Heart left ventricle (tissue), 16 donors: Measurements from ENCODE around the gene NR1H3. TPM values are rescaled to one million over a fixed set of nuclear protein-coding genes. Genes with fewer than 3 reads are reported as not detected.

Source experiments
- ATAC-seq, 4 donors: fragments of 200-7000 bp; cut with Tn5 transposase; one replicate each; pipeline ENCODE4 v1.9.1; 2020 to 2022; ENCODE audit warnings: moderate library complexity in 4 of 4, mild to moderate bottlenecking in 3 of 4, moderate number of reproducible peaks in 1 of 4
- DNase-seq, 5 donors: peaks; one replicate each; pipeline ENCODE4 v3.0.0-alpha.2; 2020
- H3K27ac ChIP-seq, 12 donors: fragments of 200-600 bp; sonication (generic) in 4 of 12; one replicate each; pipeline versions ENCODE4 v1.5.0 to v1.8.0; 2016 to 2022; ENCODE audit warnings: mild to moderate bottlenecking in 2 of 12
- H3K27me3 ChIP-seq, 9 donors: fragments of 200-600 bp; sonication (generic) in 2 of 9; one replicate each; pipeline versions ENCODE4 v1.5.1 to v1.8.0; 2016 to 2022; ENCODE audit warnings: mild to moderate bottlenecking in 3 of 9
- H3K36me3 ChIP-seq, 9 donors: fragments of 200-600 bp; sonication (generic) in 2 of 9; one replicate each; pipeline versions ENCODE4 v1.5.0 to v1.8.0; 2018 to 2022; ENCODE audit warnings: mild to moderate bottlenecking in 2 of 9
- H3K4me1 ChIP-seq, 12 donors: fragments of 200-600 bp; sonication (generic) in 4 of 12; one replicate each; pipeline versions ENCODE4 v1.5.0 to v1.8.0; 2016 to 2022; ENCODE audit warnings: mild to moderate bottlenecking in 3 of 12
- H3K4me3 ChIP-seq, 12 donors: fragments of 200-600 bp; sonication (generic) in 4 of 12; one replicate each; pipeline versions ENCODE4 v1.5.0 to v1.8.0; 2017 to 2022; ENCODE audit warnings: mild to moderate bottlenecking in 9 of 12, moderate library complexity in 4 of 12
- H3K9me3 ChIP-seq, 12 donors: fragments of 200-600 bp; sonication (generic) in 4 of 12; one replicate each; pipeline versions ENCODE4 v1.5.0 to v1.8.0; 2016 to 2022; ENCODE audit warnings: mild to moderate bottlenecking in 1 of 12
- POLR2A ChIP-seq, 2 donors: fragments of 450-650 bp; IDR thresholded peaks; one replicate each; pipeline ENCODE4 v1.6.1; 2017; ENCODE audit warnings: antibody characterized with exemption in 2 of 2, mild to moderate bottlenecking in 2 of 2, moderate library complexity in 2 of 2
- WGBS, 4 donors: extraction: QIAGEN DNeasy Blood & Tissue Kit in 2 of 4; methylation state at CpG; one replicate each; pipeline versions ENCODE4 v1.1.5 to v1.1.7; 2013 to 2018; 5-methylcytosine and 5-hydroxymethylcytosine counted together
- intact Hi-C, 10 donors: fragments of 100-400 bp; cut with DNase I; formaldehyde crosslinking; loops; one replicate each; pipeline versions ENCODE4 v1.11.1 to v1.14.2; 2022
- polyA plus RNA-seq, 2 donors: library from polyadenylated mRNA; stranded (reverse); fragments of 200-250 nt; gene quantifications; one replicate each; pipeline ENCODE4 v1.2.3, GENCODE V29; 2013
- total RNA-seq, 9 donors: library from RNA; depleted of rRNA in 2 of 9; stranded (reverse); fragments of >200 nt in 2 of 9; fragmentation: NEBNext Ultra II Directional in 3 of 9; extraction: Animal tissue kit (Norgen Biotek cat#: 25700) in 3 of 9; gene quantifications; one replicate each; pipeline versions ENCODE4 v1.1.0 to v1.2.4, GENCODE V29; 2016 to 2023
- TF ChIP-seq, protein P1 (sequence below), 12 donors: fragments of 200-600 bp; sonication (generic) in 4 of 12; IDR thresholded peaks; one replicate each; pipeline versions ENCODE4 v1.5.0 to v1.8.0; 2018 to 2022; ENCODE audit warnings: antibody characterized with exemption in 12 of 12, mild to moderate bottlenecking in 5 of 12
- donor health status: ischemic (EF 13 %, LVEDD 7.1; RV severe dilation, severe dysfunction).
- donor health status: healthy with polysubstance abuse.
- donor health status: DM: no; HTN: yes; CAD: no.
- donor health status: DM: no; HTN: no; CAD: no.
- donor health status: ischemic (EF 25% LVEDD 6.9; RV normal size, moderate dysfunction).
- donor health status: ischemic (EF 25% LVEDD 5.7; RV mildly dilated, moderate dysfunction).
- donor health status: healthy.
- donor health status: DM: yes; HTN: yes; CAD: no.
- donor health status: ischemic (EF 35%, LVEDD 5.7; RV mildly dilated, moderate dysfunction).
- donor health status: nonischemic (EF 11% LVEDD 7.7; RV severe dilation, severe dysfunction).
- donor health status: DM: yes; HTN: yes; CAD: no.
- donor health status: PGD.
- donor health status: ischemic (EF 29% LVEDD 5.4; RV normal size, mild dysfunction).
- donor health status: nonischemic (EF 23%, LVEDD 6.1; RV moderate dilation, normal function).

Gene NR1H3
- total and polyA plus RNA-seq, 11 donors: 3.9 to 38.5 (median 11.9) TPM

GRCh38 chr11:47271328-47271727 is 13.5 kb downstream of the NR1H3 start:
- Histone ChIP-seq H3K36me3 (peaks cover 0 to 33% (median 24%) of the 10 kb centered on the region in 9 donors), H3K27ac (peak overlapping the region in 10 of 12 donors; percentile 94 to 99 (median 98)), H3K9me3 (no peaks in the 10 kb centered on the region), H3K27me3 (no peaks in the 10 kb centered on the region), H3K4me1 (peaks cover 0 to 49% (median 40%) of the 10 kb centered on the region in 12 donors), H3K4me3 (peak overlapping the region in 8 of 12 donors; percentile 69 to 95 (median 92))
- TF ChIP-seq, protein P1, sequence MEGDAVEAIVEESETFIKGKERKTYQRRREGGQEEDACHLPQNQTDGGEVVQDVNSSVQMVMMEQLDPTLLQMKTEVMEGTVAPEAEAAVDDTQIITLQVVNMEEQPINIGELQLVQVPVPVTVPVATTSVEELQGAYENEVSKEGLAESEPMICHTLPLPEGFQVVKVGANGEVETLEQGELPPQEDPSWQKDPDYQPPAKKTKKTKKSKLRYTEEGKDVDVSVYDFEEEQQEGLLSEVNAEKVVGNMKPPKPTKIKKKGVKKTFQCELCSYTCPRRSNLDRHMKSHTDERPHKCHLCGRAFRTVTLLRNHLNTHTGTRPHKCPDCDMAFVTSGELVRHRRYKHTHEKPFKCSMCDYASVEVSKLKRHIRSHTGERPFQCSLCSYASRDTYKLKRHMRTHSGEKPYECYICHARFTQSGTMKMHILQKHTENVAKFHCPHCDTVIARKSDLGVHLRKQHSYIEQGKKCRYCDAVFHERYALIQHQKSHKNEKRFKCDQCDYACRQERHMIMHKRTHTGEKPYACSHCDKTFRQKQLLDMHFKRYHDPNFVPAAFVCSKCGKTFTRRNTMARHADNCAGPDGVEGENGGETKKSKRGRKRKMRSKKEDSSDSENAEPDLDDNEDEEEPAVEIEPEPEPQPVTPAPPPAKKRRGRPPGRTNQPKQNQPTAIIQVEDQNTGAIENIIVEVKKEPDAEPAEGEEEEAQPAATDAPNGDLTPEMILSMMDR (IDR thresholded peaks at IDR 0.05): no peak
- TF ChIP-seq POLR2A (IDR thresholded peaks at IDR 0.05): no peak
- DNase-seq (no peak), ATAC-seq (no peak)
- 38 to 52% (median 50%) methylated on average over 4 of the region's 4 CpGs for WGBS, 4 donors
- intact Hi-C loops: loop anchor here in 9 of 10 donors (5.0 to 10.0 kb wide), 7 partner anchors 46 to 97 kb away; partner anchors contain the start of genes MYBPC3 (in 4 of the 9) and ARFGAP2 (in 2 of the 9)

GRCh38 chr11:47271961-47272661 is 14.3 kb downstream of the NR1H3 start:
- 42 to 53% (median 45%) methylated on average over 11 of the region's 11 CpGs for WGBS, 4 donors
- H3K4me3 ChIP-seq: peak overlapping the region in 5 of 12 donors; percentile 1 to 95 (median 22)

DNA sequence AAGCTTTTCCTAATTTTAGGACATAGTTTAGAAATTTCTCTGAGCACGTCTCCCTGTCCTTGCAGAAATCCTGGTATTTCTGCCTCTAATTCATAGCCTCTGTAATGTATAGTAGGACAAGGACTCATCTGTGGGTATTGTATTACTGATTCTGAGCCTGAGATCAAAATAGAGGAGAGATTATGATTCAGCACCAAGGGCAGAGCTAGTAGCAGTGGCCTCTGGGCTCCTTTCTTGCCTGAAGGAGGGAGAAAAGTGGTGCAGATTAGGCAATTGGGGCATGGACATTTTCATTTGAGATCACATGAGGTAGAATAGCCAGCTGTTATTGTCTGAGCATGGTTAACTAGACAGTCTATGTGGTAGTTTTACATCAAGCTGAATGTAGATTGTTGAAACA is 14.9 kb downstream of the NR1H3 start:
- Histone ChIP-seq H3K36me3 (peaks cover 3 to 42% (median 38%) of the 10 kb centered on the region in 9 donors), H3K27me3 (no peaks in the 10 kb centered on the region), H3K4me1 (peaks cover 0 to 49% (median 39%) of the 10 kb centered on the region in 12 donors), H3K27ac (peak overlapping the region in 7 of 12 donors; percentile 3 to 99 (median 98)), H3K4me3 (peak overlapping the region in 1 of 12 donors; percentile 21), H3K9me3 (no peaks in the 10 kb centered on the region)
- DNase-seq (no peak), ATAC-seq (no peak)
- 0% methylated on average over 1 of the region's 1 CpG for WGBS, 4 donors
- intact Hi-C loops: loop anchor here in 9 of 10 donors (1.0 to 10.0 kb wide), 8 partner anchors 45 to 136 kb away; partner anchors contain the start of genes MYBPC3 (in 4 of the 9), ARFGAP2 (in 2 of the 9) and SLC39A13 (in 1 of the 9)
- TF ChIP-seq, protein P1 (IDR thresholded peaks at IDR 0.05): no peak
- TF ChIP-seq POLR2A (IDR thresholded peaks at IDR 0.05): no peak

More at GRCh38 chr11:47271961-47272661, 14.3 kb downstream of the NR1H3 start:
- TF ChIP-seq, protein P1 (IDR thresholded peaks at IDR 0.05): no peak
- TF ChIP-seq POLR2A (IDR thresholded peaks at IDR 0.05): no peak
- intact Hi-C loops: loop anchor here in 9 of 10 donors (1.0 to 10.0 kb wide), 8 partner anchors 45 to 136 kb away; partner anchors contain the start of genes MYBPC3 (in 4 of the 9), ARFGAP2 (in 2 of the 9) and SLC39A13 (in 1 of the 9)
- ATAC-seq (peak; percentile 31 to 60 (median 42)), DNase-seq (peak in 3 of 5 donors; percentile 57 to 73 (median 66))
- no peaks in the 10 kb centered on the region for H3K27me3 ChIP-seq
- peaks cover 0 to 49% (median 40%) of the 10 kb centered on the region in 12 donors for H3K4me1 ChIP-seq
- H3K9me3 ChIP-seq: no peaks in the 10 kb centered on the region
- peak overlapping the region in 11 of 12 donors; percentile 13 to 99 (median 97) for H3K27ac ChIP-seq
- peaks cover 3 to 36% (median 32%) of the 10 kb centered on the region in 9 donors for H3K36me3 ChIP-seq
